ENCODE measurements around the gene ABCA9.

- no peak for TF ChIP-seq POLR2A (IDR thresholded peaks at IDR 0.05)
- no peak for TF ChIP-seq CTCF (IDR thresholded peaks at IDR 0.05 in 4 of 5, conservative IDR thresholded peaks at IDR 0.05 in 1 of 5)
Measured at GRCh38 chr17:68943123-68943811, 117.5 kb downstream of the ABCA9 start.
